AG09309 (cell line): Measurements from ENCODE around the gene UTRN.

Experiments used
- DNase-seq: peaks from one replicate; pipeline ENCODE4 v3.0.0-alpha.2; 2010; ENCODE audit warnings: low read depth
- H3K4me3 ChIP-seq: 2 replicates; pipeline ENCODE4 v1.5.1; 2011; ENCODE audit warnings: mild to moderate bottlenecking, low read depth, low read length, moderate library complexity; ENCODE audit not compliant: control insufficient read depth
- TF ChIP-seq, protein P1 (sequence below): IDR thresholded peaks from 2 replicates; pipeline ENCODE4 v1.5.1; 2011; ENCODE audit warnings: mild to moderate bottlenecking, low read depth, low read length, inconsistent platforms; ENCODE audit not compliant: insufficient read depth, control insufficient read depth; ENCODE audit errors: missing control alignments

Gene UTRN

DNA sequence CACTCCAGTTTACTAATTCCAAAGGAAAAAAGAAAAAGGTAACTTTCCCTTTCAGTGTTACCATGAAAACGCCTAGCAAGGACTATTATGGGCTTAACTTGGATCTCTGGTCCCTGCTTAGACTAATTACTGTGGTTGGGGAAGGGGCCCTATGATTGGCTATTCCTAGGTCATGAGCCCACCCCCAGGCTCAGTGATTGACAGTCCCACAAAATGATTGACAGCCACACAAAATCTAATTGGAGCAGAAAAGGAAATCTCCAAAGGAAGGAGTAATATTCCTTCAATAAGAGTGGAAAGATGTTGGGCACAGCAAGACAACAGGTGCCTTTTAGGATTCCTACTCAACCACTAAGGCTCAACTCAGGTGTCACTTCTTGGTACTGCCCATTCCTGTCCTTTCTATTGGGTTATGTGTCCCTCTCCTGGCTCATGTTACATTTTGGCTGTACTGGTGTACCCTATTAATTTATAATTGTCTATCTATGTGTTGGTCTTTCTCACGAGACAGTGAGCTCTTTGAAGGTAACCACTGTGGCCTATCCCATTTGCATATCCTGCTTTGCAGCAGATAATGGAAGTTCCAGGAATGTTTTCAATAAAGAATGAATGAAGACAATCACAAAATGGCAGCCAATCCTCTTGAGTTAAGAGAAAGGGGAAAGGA lies 5.5 kb upstream of the UTRN start:
- H3K4me3 ChIP-seq, result no peak overlapping the region
- TF ChIP-seq, protein P1, sequence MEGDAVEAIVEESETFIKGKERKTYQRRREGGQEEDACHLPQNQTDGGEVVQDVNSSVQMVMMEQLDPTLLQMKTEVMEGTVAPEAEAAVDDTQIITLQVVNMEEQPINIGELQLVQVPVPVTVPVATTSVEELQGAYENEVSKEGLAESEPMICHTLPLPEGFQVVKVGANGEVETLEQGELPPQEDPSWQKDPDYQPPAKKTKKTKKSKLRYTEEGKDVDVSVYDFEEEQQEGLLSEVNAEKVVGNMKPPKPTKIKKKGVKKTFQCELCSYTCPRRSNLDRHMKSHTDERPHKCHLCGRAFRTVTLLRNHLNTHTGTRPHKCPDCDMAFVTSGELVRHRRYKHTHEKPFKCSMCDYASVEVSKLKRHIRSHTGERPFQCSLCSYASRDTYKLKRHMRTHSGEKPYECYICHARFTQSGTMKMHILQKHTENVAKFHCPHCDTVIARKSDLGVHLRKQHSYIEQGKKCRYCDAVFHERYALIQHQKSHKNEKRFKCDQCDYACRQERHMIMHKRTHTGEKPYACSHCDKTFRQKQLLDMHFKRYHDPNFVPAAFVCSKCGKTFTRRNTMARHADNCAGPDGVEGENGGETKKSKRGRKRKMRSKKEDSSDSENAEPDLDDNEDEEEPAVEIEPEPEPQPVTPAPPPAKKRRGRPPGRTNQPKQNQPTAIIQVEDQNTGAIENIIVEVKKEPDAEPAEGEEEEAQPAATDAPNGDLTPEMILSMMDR, result no peak
- DNase-seq, result no peak

DNA sequence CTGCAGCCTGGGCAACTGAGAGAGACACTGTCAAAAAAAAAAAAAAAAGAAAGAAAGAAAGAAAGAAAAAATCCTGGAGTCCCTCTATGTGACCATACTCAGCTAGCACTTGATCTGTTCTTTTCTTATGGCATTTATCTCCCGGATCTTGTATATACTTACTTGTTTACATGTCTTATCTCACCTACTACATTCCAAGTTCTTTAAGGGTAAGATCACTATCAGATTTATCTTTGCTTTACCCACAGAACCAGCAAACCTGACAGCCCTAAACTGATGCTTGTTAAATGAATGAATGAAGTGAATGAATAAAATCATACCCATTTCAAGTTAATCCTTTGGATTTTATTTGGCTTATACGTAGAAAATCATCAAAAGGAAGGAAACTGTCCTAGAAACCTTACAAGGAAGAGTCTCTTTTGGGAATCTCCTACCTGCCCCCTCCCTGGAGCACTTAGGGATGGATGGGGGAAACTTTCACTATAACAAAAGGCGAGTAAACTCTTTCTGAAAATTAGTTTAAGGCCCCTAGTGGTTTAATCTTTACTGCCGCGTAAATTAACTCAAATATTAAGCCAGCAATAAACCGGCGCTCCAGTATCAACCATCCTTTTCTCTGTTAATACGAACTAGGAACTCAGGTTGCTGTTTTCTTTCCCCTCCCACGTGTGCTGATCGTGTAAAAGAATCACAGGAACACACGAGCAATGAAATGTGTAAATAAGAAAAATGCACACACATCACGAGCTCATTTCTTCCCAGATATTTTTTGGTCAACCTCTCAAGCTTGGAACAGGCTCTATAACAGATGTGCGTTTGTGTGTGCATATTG lies 1.3 kb upstream of the UTRN start:
- no peak for DNase-seq

DNA sequence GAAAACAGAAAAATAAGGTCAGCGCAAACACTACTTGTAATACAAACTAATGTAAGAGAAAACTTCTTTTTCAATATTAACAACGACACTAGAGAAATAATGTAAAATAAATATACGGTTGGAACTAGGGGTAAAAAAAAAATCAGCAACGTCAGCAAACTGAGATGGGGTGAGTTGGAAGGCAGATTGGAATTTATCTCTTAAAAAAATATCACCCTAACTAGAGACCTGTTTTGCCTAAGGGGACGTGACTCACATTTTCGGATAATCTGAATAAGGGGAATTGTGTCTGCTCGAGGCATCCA lies 705 bp upstream of the UTRN start:
- no peak for DNase-seq
- H3K4me3 ChIP-seq, result peak overlapping the region; percentile 92
- TF ChIP-seq, protein P1, result no peak

More for the DNA sequence above, 1.3 kb upstream of the UTRN start:
- TF ChIP-seq, protein P1, result peak; percentile 26
- peak overlapping the region; percentile 92 for H3K4me3 ChIP-seq

DNA sequence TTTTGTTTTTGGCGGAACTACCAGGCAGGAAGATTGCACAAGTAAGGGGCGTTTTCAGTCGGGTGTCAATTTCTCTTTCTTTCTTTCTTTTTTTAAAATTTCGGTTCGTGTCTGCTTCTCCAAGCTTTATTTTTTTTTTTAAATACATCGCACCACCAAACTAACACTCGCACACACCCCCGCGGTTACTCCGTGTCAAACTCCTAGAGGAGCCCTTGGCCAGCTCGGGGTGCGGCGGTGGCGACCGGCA lies 338 bp downstream of the UTRN start:
- H3K4me3 ChIP-seq, result peak overlapping the region; percentile 92
- no peak for DNase-seq
- TF ChIP-seq, protein P1, result no peak

DNA sequence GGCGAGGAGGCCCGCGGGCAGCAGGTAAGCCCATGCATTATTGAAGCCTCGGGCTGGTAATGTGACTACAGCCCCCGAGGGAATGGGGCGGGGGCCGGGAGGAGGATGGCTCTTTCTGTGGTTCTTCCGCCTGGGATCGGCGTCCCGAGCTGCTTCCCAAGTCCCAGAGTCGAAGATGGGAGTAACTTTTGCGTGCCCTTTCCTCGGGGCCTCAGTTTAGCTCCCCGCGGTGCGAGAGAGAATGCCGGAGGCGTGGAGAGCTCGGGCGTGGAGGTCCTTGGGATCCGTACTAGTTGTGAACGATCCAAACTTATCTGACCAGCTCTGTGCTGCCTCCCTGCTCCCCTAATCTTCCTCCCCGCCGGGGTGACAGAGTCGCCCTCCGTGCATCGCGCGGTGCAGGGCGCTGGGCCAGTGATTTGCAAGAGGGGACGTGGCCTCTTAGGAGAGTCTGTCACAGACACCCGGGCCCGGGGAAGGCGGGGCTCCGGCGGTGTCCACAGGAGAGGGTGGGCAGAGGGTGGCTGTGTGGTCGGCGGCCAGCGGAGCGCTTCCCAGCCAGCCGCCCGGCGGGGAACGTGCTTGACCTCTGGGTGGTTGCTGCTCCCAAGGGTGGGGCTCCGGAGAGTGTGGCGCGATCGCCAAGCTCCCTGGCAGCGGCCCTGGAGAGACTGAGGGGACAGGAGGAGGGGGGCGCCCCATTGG lies 815 bp downstream of the UTRN start:
- no peak for DNase-seq
- peak overlapping the region; percentile 92 for H3K4me3 ChIP-seq
- TF ChIP-seq, protein P1, result no peak

DNA sequence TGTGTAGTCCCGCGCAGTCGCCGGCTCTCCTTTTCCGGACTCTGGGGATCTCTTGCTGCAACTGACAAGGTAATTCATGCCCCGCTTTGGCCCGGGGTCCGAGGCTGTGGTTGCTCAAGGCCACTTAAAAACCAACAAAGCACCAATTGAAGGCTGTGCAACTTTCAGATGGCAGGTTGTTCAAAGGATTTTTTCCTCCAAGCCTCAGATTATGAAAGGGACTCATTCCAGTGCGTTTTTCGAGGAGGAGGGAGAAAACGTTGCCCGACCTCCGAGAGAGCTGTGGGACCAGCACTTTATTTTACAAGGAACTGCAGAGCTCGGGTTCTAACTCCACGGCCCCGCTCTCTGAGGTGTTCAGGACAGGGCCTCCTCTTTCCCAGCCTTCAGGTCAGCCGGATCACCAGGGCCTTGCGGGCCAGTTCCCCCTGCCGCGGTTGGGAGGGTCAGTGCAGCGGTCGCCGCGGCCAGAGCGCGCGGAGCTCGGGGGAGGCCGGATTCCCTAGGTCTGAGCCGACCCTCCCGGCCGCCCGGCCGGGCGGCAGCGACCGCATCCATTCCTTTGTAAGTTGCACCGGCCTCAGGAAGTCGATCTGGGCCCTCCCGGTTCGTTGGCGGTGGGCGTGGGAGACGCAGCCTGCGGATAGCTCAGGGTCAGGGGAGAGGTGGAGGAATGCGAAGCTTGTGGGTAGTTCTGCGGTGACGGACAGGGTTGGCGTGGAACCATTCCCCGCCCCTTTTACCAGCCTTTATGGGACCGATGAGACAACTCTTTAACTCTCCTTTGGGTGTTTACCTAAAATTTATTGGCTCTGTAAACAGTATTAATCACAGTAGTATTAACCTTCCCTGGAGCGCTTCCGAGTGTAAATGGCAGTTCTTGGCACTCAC lies 1.6 kb downstream of the UTRN start:
- TF ChIP-seq, protein P1, result no peak
- peak overlapping the region; percentile 92 for H3K4me3 ChIP-seq
- peak; percentile 89 for DNase-seq
